Measurements from ENCODE around the gene TBL1Y.
"Not testable (repeated sequence)": the region's sequence is repeated elsewhere in the genome, so short reads cannot be mapped to it uniquely, and the experiment has no call there.

Gene TBL1Y

GRCh38 chrY:7056886-7057285 is 146.4 kb downstream of the TBL1Y start:
- Histone ChIP-seq H3K79me2 (ENCODE audit: insufficient read depth, low read length) (no peaks in the 10 kb centered on the region), H3K4me3 (ENCODE audit: low read length, poor library complexity, severe bottlenecking) (no peak overlapping the region), H3K4me1 (ENCODE audit: insufficient read depth, low read length, poor library complexity, severe bottlenecking) (no peaks in the 10 kb centered on the region), H3K9ac (ENCODE audit: low read depth, low read length, poor library complexity, severe bottlenecking) (no peak overlapping the region), H3K9me3 (ENCODE audit: insufficient read depth, low read depth, low read length) (no peaks in the 10 kb centered on the region), H3K36me3 (ENCODE audit: insufficient read depth, low read length) (no peaks in the 10 kb centered on the region), H3F3A (ENCODE audit: low read depth) (no peaks in the 10 kb centered on the region), H2AFZ (ENCODE audit: low read length) (no peak overlapping the region), H3K27me3 (ENCODE audit: insufficient read depth, low read length, poor library complexity, severe bottlenecking) (no peaks in the 10 kb centered on the region), H3K4me2 (ENCODE audit: low read depth, low read length, poor library complexity, severe bottlenecking) (no peak overlapping the region), H4K20me1 (ENCODE audit: insufficient read depth, low read length, poor library complexity, severe bottlenecking) (no peaks in the 10 kb centered on the region), H3K9me2 (replicated peaks; ENCODE audit: low read depth, low read length) (no peaks in the 10 kb centered on the region)
- TF ChIP-seq CTCF (conservative IDR thresholded peaks at IDR 0.05; ENCODE audit: low read length): no peak
- no peak for TF ChIP-seq EZH2phosphoT487 (IDR thresholded peaks at IDR 0.05; ENCODE audit: borderline replicate concordance)

- TF ChIP-seq CTCF (conservative IDR thresholded peaks at IDR 0.05; ENCODE audit: low read length) (no peak), EZH2phosphoT487 (IDR thresholded peaks at IDR 0.05; ENCODE audit: borderline replicate concordance) (no peak)
- Histone ChIP-seq H4K20me1 (ENCODE audit: insufficient read depth, low read length, poor library complexity, severe bottlenecking) (no peaks in the 10 kb centered on the region), H3K9ac (ENCODE audit: low read depth, low read length, poor library complexity, severe bottlenecking) (no peak overlapping the region), H3F3A (ENCODE audit: low read depth) (no peaks in the 10 kb centered on the region), H3K4me1 (ENCODE audit: insufficient read depth, low read length, poor library complexity, severe bottlenecking) (no peaks in the 10 kb centered on the region), H3K36me3 (ENCODE audit: insufficient read depth, low read length) (no peaks in the 10 kb centered on the region), H3K4me3 (ENCODE audit: low read length, poor library complexity, severe bottlenecking) (no peak overlapping the region), H3K4me2 (ENCODE audit: low read depth, low read length, poor library complexity, severe bottlenecking) (no peak overlapping the region), H3K9me3 (ENCODE audit: insufficient read depth, low read depth, low read length) (no peaks in the 10 kb centered on the region), H3K27me3 (ENCODE audit: insufficient read depth, low read length, poor library complexity, severe bottlenecking) (no peaks in the 10 kb centered on the region), H2AFZ (ENCODE audit: low read length) (no peak overlapping the region), H3K79me2 (ENCODE audit: insufficient read depth, low read length) (no peaks in the 10 kb centered on the region), H3K9me2 (replicated peaks; ENCODE audit: low read depth, low read length) (no peaks in the 10 kb centered on the region)
Measured at GRCh38 chrY:7078725-7079124, 168.2 kb downstream of the TBL1Y start.

GRCh38 chrY:7080548-7080947 is 170.1 kb downstream of the TBL1Y start:
- H3K4me3 ChIP-seq (ENCODE audit: low read length, poor library complexity, severe bottlenecking); H3K27me3 ChIP-seq (ENCODE audit: insufficient read depth, low read length, poor library complexity, severe bottlenecking); H3K4me2 ChIP-seq (ENCODE audit: low read depth, low read length, poor library complexity, severe bottlenecking); H4K20me1 ChIP-seq (ENCODE audit: insufficient read depth, low read length, poor library complexity, severe bottlenecking); H3K4me1 ChIP-seq (ENCODE audit: insufficient read depth, low read length, poor library complexity, severe bottlenecking); H3K79me2 ChIP-seq (ENCODE audit: insufficient read depth, low read length); H3K9me3 ChIP-seq (ENCODE audit: insufficient read depth, low read depth, low read length); H3F3A ChIP-seq (ENCODE audit: low read depth); H3K9ac ChIP-seq (ENCODE audit: low read depth, low read length, poor library complexity, severe bottlenecking); H2AFZ ChIP-seq (ENCODE audit: low read length); H3K9me2 ChIP-seq (replicated peaks; ENCODE audit: low read depth, low read length); H3K36me3 ChIP-seq (ENCODE audit: insufficient read depth, low read length): not testable (repeated sequence)

- Histone ChIP-seq H3K36me3 (ENCODE audit: insufficient read depth, low read length) (no peaks in the 10 kb centered on the region), H3K4me1 (ENCODE audit: insufficient read depth, low read length, poor library complexity, severe bottlenecking) (no peaks in the 10 kb centered on the region), H4K20me1 (ENCODE audit: insufficient read depth, low read length, poor library complexity, severe bottlenecking) (no peaks in the 10 kb centered on the region), H3K9me2 (replicated peaks; ENCODE audit: low read depth, low read length) (no peaks in the 10 kb centered on the region), H3F3A (ENCODE audit: low read depth) (no peaks in the 10 kb centered on the region), H3K79me2 (ENCODE audit: insufficient read depth, low read length) (no peaks in the 10 kb centered on the region), H3K4me3 (ENCODE audit: low read length, poor library complexity, severe bottlenecking) (no peak overlapping the region), H3K27me3 (ENCODE audit: insufficient read depth, low read length, poor library complexity, severe bottlenecking) (no peaks in the 10 kb centered on the region), H3K9ac (ENCODE audit: low read depth, low read length, poor library complexity, severe bottlenecking) (no peak overlapping the region), H2AFZ (ENCODE audit: low read length) (no peak overlapping the region), H3K9me3 (ENCODE audit: insufficient read depth, low read depth, low read length) (no peaks in the 10 kb centered on the region), H3K4me2 (ENCODE audit: low read depth, low read length, poor library complexity, severe bottlenecking) (no peak overlapping the region)
- no peak for TF ChIP-seq EZH2phosphoT487 (IDR thresholded peaks at IDR 0.05; ENCODE audit: borderline replicate concordance)
- no peak for TF ChIP-seq CTCF (conservative IDR thresholded peaks at IDR 0.05; ENCODE audit: low read length)
Measured at GRCh38 chrY:7085606-7086005, 175.1 kb downstream of the TBL1Y start.

Measured in Loucy (cell line).